SK-N-MC (cell line): ENCODE data around the gene OBSCN.

Experiments
- EZH2 ChIP-seq: fragments of 200-600 bp; sonication (generic); IDR thresholded peaks from one replicate; pipeline ENCODE4 v1.6.1; 2017; ENCODE audit warnings: antibody characterized with exemption
- FOXP2 ChIP-seq: optimal IDR thresholded peaks from 2 replicates; pipeline ENCODE3; 2011; ENCODE audit warnings: mild to moderate bottlenecking, moderate library complexity; ENCODE audit not compliant: insufficient read depth; ENCODE audit errors: extremely low read length, control extremely low read depth
- POLR2AphosphoS5 ChIP-seq: IDR thresholded peaks from 2 replicates; pipeline ENCODE4 v1.6.1; 2012; ENCODE audit warnings: mild to moderate bottlenecking, low read depth, low read length, borderline replicate concordance

GRCh38 chr1:228420968-228421826, 213.4 kb downstream of the OBSCN start:
- TF ChIP-seq POLR2AphosphoS5 (no peak), EZH2 (no peak), FOXP2 (no peak)
